NCI-H82 treated with DMSO at 0.1 percent for 48 hours (cell line): Measurements from ENCODE around the gene ANKH.
"Not testable (repeated sequence)": the region's sequence is repeated elsewhere in the genome, so short reads cannot be mapped to it uniquely, and the experiment has no call there.

Experiments
- DNase-seq: peaks from one replicate; lab custom pipeline; 2025; ENCODE audit not compliant: unreplicated experiment; lab: John Stamatoyannopoulos, UW

Gene ANKH

DNA sequence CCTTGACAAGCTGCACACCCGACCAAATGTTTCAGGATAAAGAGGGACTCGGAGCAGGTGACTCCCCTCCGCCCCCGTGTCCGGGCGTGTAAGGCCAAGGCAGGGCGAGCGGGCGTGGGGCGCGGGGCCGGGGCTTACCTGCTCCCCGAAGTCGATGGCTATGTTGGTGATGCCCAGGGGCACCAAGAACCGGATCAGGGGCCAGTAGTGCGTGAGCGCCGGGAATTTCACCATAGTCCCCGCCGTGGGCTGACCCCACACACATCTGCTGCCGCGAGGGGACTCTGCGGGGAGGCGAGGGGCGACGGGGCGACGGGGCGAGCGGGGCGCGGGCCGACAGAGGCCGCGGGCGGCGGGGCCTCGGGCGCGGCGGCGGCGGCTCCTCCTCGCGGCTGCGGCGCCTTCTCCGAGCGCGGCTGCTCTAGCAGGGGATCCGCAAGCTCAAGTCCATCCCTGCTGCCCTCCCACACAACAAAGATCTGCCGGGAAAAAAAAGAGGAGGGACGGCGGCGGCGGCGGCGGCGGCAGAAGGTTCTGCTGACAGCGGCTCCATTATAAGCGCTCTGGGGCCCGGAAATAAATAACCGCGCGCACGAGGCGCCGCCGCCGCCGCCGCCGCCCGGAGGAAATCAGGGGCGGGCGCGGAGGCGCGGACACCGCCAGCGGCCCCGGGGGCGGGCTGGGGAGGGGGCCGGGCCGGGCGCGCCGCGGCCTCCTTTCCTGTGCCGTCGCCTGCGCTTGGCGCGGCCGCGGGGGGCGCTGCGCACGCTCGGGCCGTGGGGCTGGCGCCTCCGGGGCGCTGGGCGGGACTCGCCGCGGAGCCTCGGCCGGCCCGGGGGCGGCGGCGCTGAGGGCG, at the start of gene ANKH:
ANKH (minus strand) TSS at position 565 of the 856 bp plus-strand sequence; CDS start at position 234, 331 bp downstream.
- DNase-seq: no peak

DNA sequence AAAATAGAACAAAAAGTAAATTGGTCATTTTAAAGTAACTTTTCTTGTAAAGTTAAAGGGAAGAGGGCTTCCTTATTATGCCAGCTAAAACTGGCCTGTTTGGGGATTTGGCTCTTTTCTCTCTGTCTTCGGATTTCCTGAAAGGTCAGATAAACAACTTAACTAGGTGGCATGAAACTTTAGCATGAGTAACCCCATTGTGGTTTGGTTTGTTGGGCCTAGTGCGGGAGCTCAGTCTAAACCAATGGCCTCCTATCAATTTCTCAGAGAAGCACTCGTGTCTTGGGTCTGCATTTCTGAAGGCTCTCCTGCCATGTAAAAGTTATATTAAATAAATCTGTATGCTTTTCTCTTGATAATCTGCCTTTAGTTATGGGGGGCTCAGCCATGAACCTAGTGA, 48.5 kb upstream of the ANKH start:
- DNase-seq: no peak

GRCh38 chr5:14919106-14919505, 47.5 kb upstream of the ANKH start:
- DNase-seq: not testable (repeated sequence)

GRCh38 chr5:14917719-14918118, 46.1 kb upstream of the ANKH start:
- no peak for DNase-seq

DNA sequence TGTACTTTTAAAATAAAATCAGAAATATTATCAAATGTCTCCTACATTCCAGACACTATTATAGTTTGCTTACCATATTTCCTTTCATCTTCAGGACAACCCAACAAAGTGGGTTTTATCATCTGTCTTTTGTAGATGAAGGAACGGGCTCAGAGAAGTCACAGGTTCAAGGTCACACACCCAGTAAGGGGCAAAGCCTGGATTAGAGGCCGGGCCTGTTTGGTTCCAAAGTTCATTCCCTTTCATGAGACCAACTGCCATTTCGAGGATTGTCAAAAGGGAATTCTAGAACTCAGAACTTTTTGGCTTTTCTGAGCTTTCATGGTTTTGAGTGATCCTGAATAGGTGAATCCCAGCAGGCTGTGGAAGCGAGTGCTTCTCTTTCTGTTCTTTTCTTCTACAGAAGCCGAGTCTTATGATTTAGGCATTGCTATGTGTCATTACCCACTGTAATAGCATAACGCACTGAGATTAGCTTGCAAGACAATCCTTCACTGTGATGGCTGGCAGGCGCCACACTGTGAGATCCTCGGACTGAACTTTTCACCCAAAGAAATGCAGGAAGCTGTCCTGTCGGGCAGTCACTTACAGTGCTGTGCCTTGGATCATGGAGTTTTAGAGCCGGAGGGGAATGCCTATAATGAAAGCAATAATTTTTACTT, 43.8 kb upstream of the ANKH start:
- no peak for DNase-seq

GRCh38 chr5:14914623-14915260, 43.2 kb upstream of the ANKH start:
- DNase-seq: no peak

DNA sequence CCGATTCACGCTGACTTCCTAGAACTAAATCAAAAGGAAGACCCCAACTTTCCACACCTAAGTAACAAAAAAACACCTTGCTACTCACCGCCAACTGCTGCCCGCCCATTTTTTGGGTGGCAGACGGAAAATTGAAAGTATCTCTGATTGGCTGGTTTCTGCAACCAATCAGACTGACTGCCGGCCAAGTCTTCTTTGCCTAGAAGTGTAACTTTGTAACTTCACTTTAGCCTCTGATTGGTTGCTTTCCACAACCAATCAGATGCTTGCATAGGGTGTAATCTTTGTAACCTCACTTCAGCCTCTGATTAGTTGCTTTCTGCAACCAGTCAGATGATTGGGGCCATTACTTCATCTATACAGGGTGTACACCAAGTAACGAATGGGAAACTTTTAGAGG, 42.6 kb upstream of the ANKH start:
- DNase-seq: no peak

- DNase-seq: no peak
Observed at GRCh38 chr5:14913096-14913495, 41.5 kb upstream of the ANKH start.

- no peak for DNase-seq
Observed at GRCh38 chr5:14912206-14912605, 40.6 kb upstream of the ANKH start.

DNA sequence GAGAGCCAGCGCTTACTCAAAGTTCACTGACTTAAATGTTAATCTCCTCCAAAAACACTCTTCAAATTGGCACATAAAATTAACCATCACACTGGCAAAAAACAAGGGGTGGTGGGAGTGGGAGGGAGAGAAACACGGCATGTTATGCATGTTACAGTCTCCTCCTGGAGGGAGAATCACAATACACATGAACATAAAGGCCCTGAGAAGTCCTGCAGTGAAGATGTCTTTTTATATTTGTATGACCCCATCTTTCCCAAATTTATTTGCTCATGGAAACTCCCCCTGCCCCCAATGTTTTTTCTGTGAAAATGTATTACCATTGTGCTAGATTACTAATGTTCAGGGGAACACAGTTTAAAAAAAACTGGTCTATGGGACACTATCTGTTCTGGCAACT, 37.8 kb upstream of the ANKH start:
- DNase-seq: no peak

- DNase-seq: no peak
Observed at GRCh38 chr5:14908172-14908571, 36.6 kb upstream of the ANKH start.

DNA sequence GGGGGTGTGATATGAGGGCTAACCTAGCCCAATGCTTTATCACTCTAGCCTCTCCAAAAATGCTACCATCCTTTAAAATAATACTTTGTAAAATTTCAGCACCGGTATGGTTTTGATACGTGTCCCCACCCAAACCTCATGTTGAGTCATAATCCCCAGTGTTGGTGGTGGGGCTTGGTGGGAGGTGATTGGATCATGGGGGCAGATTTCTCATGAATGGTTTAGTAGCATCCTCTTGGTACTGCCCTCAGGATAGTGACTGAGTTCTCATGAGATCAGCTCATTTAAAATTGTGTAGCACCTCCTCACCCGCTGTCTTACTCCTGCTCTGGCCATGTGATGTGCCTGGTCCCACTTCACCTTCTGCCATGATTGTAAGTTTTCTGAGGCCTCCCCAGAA, 35.0 kb upstream of the ANKH start:
- DNase-seq: no peak

DNA sequence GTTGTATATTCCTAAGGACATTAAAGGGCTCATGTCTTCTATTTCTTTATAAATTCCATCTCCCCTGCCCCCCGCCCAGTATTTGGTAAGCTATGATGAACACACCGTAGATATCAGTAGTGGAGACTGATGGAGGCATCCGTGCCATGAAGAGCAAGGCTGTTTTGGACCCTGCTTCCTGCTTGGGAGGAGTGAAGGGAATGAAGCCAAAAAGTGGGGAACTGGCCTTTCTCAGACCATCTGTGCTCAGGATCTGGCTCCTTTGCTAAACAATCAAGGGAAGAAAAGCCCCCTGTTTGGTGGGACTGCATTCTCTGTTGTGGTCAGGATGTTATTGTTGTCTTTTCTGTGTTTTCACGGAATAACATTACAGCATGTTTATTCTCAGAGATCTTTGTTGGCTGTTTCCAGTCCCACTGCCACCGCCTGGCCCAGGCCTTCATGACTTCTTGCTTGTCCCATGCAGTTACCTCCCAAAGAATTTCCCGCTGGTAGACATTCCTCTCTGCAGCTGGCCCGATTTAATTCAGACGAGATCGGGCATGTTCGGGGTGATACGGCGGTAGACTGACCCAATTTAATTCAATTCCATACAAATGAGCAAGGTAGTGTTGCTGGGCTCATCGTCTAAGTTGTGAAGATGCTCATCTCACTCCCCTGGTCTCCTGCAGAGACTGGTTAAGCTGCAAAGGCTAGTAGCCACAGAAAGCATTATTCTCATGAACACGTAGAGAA, 31.4 kb upstream of the ANKH start:
- DNase-seq: no peak

DNA sequence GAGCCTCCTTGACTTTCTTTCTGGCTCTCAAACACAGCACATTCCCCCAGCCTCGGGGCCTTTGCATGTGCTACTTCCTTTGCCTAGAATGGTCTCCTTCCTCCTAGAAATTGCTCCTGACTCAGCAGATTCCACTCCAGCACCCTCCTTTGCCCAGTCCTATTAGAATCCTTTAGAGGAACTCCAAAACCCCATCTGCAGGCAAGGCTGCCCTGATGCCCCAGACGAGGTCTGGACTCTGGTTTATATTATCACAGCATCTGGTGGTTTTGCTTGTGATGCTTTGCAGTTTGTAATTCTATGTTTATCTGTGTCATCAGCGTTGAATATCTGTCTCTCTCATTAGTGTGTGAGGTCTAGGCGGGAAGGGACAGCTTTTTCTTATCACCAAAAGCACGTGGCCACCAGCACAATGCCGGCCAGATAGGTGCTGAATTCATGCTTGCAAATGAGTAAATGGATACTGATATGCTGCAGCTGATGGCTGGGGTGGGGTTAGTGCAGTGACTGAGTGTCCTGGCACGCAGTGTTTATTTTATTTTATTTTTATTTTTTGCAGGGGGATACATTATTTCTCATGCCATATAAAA, 30.0 kb upstream of the ANKH start:
- no peak for DNase-seq

DNA sequence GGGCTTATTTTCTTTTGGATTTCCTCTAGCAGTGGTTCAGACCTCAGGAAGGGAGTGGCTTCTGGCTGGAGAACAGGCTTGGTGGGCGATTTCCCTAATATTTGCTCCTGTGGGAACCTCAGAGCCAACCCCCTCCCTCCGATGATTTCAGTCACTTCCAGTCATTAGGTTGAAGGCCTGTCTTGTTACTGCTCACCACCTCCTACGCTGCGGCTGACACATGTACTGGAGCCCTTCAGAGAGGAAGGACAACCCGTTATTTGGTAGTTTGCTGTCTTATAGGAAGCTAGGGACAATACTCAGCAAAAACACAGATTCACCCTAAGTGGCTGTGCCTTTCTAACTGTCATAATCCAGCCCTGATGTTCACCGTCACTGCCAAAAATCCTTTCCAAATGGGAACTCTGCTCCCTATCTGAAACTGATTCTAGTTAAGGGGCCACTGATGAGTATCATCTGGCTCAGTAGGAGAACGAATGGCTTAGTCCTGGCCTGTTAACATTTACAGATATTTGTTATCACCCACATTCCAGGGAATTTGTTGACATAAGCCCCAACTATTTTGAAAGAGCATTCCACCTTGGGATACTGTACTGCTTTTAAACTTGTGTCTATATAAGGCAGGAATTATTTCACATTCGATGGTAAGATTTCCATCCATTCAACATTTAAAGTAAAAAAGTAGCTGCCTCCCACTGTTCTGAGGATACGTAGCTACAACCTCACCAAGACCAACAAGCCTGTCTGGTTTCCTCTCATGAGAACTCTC, 29.3 kb upstream of the ANKH start:
- no peak for DNase-seq

GRCh38 chr5:14896131-14896530, 24.6 kb upstream of the ANKH start:
- no peak for DNase-seq

DNA sequence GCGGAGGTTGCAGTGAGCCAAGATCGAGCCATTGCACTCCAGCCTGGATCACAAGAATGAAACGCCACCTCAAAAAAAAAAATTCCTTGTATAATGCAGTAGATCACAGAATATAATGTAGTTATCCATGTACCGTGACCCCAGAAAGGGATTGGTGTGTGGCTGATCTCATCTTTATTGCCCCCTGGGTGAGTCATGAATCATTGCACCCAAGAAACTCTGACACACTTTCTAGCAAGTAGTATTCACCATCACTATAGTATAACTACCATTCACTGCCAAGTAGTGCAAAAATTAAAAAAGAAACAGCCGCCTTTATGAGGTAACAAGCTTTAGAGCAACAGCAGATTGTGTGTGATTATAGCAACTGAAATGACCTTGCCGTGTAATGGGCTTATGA, 23.7 kb upstream of the ANKH start:
- no peak for DNase-seq

DNA sequence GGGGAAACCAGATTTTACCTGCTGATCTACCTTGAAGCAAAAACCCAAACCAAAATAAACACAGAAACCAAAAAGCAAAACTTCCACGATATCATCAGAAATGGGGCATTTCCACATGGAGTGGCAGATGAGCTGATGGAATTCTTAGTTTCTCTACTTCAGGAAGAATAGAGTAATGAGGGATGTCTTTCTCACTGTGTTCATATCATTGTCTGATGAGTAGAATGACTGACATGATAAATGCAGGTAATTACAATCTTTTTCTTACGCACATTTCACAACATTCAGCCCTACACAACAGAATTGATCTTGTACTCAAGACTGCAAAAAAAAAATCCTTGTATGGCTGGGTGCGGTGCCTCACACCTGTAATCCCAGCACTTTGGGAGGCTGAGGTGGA, 23.2 kb upstream of the ANKH start:
- DNase-seq: no peak

DNA sequence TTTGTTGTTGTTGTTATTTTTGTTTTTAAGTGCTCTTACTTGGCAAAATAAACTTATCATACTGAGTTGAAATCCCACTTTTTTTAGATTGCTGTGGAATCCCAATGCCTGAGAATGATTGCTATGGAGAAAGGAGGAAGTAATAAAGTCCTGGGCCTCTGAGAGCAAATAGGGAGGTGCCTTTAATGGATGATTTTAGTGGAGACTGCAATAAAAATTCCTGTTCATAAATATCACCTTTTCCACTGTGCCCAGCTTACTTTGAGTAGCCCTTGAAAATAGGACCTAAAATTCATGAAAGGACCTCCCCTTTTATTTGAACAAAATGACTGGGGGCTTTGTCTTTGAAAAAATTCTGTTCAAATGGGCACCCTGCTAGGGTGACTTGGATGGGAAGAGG, 21.8 kb upstream of the ANKH start:
- no peak for DNase-seq

DNA sequence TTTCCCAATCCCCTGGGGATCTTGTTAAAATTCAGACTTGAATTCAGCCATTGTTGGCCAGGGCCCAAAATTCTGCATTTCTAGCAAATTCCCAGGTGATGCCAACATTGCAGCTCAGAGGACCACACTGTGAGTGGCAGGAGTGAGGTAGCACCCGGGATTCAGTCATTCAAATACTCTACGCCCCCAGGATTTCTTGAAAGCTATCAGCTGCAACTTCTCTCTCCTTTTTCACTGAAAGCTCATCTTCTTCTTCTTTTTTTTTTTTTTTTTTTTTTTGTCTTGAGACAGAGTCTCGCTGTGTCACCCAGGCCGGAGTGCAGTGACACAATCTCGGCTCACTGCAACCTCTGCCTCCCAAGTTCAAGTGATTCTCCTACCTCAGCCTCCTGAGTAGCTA, 19.3 kb upstream of the ANKH start:
- no peak for DNase-seq
